ENCODE results near the gene THAP7. TPM values are rescaled to one million over a fixed set of nuclear protein-coding genes. Genes with fewer than 3 reads are reported as not detected.

THAP7 gene
- total RNA-seq, 1 donor from 2014 or later, result 17.8 TPM

GRCh38 chr22:20988573-20989322 lies 13.2 kb downstream of the THAP7 start:
- no peaks in the 10 kb centered on the region for H3K27me3 ChIP-seq (ENCODE audit: low read depth)
- TF ChIP-seq CTCF (IDR thresholded peaks at IDR 0.05; ENCODE audit: borderline replicate concordance), result no peak
- intact Hi-C loops (cut with micrococcal nuclease), result no loop called here
- H3K9me3 ChIP-seq (replicated peaks), result no peaks in the 10 kb centered on the region
- DNase-seq, result no peak
- H3K36me3 ChIP-seq, result peaks cover 64% of the 10 kb centered on the region
- H3K4me1 ChIP-seq, result no peaks in the 10 kb centered on the region
- no peak overlapping the region for H3K27ac ChIP-seq (replicated peaks)
- no peak overlapping the region for H3K4me3 ChIP-seq

- TF ChIP-seq CTCF (IDR thresholded peaks at IDR 0.05; ENCODE audit: borderline replicate concordance), result no peak
- H3K36me3 ChIP-seq, result peaks cover 51% of the 10 kb centered on the region
Observed at GRCh38 chr22:20987375-20987774, 14.5 kb downstream of the THAP7 start.

GRCh38 chr22:20986365-20986764 lies 15.6 kb downstream of the THAP7 start:
- intact Hi-C loops (cut with micrococcal nuclease), result no loop called here
- H3K36me3 ChIP-seq, result peaks cover 41% of the 10 kb centered on the region
- H3K27me3 ChIP-seq (ENCODE audit: low read depth), result no peaks in the 10 kb centered on the region

More at GRCh38 chr22:20987375-20987774, 14.5 kb downstream of the THAP7 start:
- peaks cover 13% of the 10 kb centered on the region for H3K4me1 ChIP-seq
- H3K27me3 ChIP-seq (ENCODE audit: low read depth), result no peaks in the 10 kb centered on the region
- no peak overlapping the region for H3K4me3 ChIP-seq
- no peaks in the 10 kb centered on the region for H3K9me3 ChIP-seq (replicated peaks)
- intact Hi-C loops (cut with micrococcal nuclease), result no loop called here
- H3K27ac ChIP-seq (replicated peaks), result no peak overlapping the region
- DNase-seq, result no peak

GRCh38 chr22:20985720-20986119 lies 16.2 kb downstream of the THAP7 start:
- H3K4me3 ChIP-seq, result no peak overlapping the region
- H3K36me3 ChIP-seq, result peaks cover 36% of the 10 kb centered on the region
- no peak overlapping the region for H3K27ac ChIP-seq (replicated peaks)
- intact Hi-C loops (cut with micrococcal nuclease), result no loop called here
- no peak for TF ChIP-seq CTCF (IDR thresholded peaks at IDR 0.05; ENCODE audit: borderline replicate concordance)
- DNase-seq, result no peak
- H3K27me3 ChIP-seq (ENCODE audit: low read depth), result no peaks in the 10 kb centered on the region
- no peaks in the 10 kb centered on the region for H3K9me3 ChIP-seq (replicated peaks)
- peaks cover 25% of the 10 kb centered on the region for H3K4me1 ChIP-seq

More at GRCh38 chr22:20986365-20986764, 15.6 kb downstream of the THAP7 start:
- Histone ChIP-seq H3K9me3 (replicated peaks) (no peaks in the 10 kb centered on the region), H3K4me1 (peaks cover 19% of the 10 kb centered on the region), H3K4me3 (no peak overlapping the region), H3K27ac (replicated peaks) (no peak overlapping the region)
- no peak for DNase-seq
- TF ChIP-seq CTCF (IDR thresholded peaks at IDR 0.05; ENCODE audit: borderline replicate concordance), result no peak

- intact Hi-C loops (cut with micrococcal nuclease), result no loop called here
- Histone ChIP-seq H3K4me1 (peaks cover 36% of the 10 kb centered on the region), H3K36me3 (peaks cover 28% of the 10 kb centered on the region), H3K9me3 (replicated peaks) (peaks cover 6% of the 10 kb centered on the region), H3K27ac (replicated peaks) (no peak overlapping the region), H3K4me3 (peak overlapping the region; percentile 93), H3K27me3 (ENCODE audit: low read depth) (no peaks in the 10 kb centered on the region)
- no peak for DNase-seq
- TF ChIP-seq CTCF (IDR thresholded peaks at IDR 0.05; ENCODE audit: borderline replicate concordance), result no peak
Observed at GRCh38 chr22:20983081-20983771, 18.7 kb downstream of the THAP7 start.
